ENCODE results near the gene PTPN2. TPM values are rescaled to one million over a fixed set of nuclear protein-coding genes. Genes with fewer than 3 reads are reported as not detected.
"Not testable (repeated sequence)": the region's sequence is repeated elsewhere in the genome, so short reads cannot be mapped to it uniquely, and the experiment has no call there.

The PTPN2 gene
- total RNA-seq, 1 experiment from 2014 or later: 52.8 TPM

DNA sequence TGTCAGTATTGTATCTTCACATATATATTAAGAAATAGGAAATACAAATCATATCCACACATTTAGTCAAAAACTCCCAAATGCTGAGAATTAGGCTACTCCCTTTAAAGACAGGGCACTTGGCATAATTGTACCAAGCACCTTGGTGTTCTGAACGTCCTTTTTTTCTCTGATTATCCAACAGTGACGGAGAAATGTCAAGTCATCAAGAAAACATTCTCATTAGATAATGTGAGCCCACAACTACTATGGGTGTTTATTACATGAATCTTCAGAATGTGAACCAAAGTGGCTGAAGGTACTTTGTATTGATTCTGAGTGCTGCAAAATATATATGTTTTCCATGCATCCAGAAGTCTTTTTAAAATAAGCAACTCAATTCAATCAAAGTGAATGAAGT lies 97.4 kb downstream of the PTPN2 start:
- no peak for DNase-seq (ENCODE audit: low spot score)
- in situ Hi-C loops (cut with HindIII; ENCODE audit: low sequenced_read_pairs): no loop called here

DNA sequence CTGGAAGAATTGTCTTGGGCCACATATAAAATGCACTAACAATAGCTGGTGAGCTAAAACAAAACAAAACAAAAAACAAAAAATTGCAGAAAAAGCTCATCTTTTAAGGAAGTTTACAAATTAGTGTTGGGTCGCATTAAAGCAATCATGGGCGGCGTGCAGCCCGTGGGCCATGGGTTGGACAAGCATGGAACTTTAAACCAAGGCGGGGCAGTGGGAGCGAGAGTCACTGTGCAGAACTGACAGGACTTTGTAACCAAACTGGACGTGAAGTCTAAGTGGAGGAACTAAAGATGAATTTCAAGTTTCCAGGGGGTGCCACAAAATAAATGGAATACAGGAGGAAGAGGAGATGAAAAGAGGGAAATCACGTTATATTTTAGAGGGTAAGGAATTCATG lies 100.5 kb downstream of the PTPN2 start:
- in situ Hi-C loops (cut with HindIII; ENCODE audit: low sequenced_read_pairs): no loop called here
- no peak for DNase-seq (ENCODE audit: low spot score)

DNA sequence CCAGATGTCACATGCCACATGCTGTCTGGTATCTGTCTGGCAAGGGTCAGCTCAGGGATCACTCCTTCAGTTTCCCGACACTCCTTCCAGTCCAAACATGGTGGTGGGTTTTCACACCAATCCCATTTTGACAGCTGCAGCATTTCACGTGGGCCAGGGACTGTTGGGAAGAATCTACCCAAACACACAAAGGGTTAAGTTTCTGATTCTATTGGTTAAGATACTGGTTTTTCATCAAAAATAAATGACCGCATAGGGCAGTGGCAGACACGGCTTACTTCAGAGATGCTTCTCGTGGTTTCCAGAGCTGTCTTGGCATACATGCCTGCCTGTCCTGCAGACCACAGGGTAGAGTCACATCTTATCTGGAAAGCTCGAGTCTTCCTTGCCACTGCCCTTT lies 101.5 kb downstream of the PTPN2 start:
- no peak for DNase-seq (ENCODE audit: low spot score)
- in situ Hi-C loops (cut with HindIII; ENCODE audit: low sequenced_read_pairs): no loop called here

DNA sequence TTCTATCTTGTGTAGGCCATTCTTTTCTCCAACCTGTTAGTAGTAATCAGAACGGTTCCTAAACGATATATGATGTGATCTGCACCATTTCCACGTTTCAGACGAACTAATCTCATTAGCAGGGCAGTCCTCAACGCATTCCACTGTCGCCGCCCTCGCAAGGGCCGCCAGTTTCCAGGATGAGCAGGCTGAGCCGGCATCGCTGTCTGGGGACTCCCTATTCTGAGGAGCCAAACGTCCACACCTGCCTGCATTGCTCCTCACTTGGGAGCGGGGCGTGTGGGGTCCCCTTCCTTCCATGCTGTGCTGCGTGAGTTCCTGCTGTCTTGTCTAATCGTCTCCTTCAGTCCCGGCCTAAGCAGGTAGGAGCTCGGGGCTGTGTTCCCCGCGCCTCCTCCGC lies 104.6 kb downstream of the PTPN2 start:
- in situ Hi-C loops (cut with HindIII; ENCODE audit: low sequenced_read_pairs): no loop called here
- no peak for DNase-seq (ENCODE audit: low spot score)

DNA sequence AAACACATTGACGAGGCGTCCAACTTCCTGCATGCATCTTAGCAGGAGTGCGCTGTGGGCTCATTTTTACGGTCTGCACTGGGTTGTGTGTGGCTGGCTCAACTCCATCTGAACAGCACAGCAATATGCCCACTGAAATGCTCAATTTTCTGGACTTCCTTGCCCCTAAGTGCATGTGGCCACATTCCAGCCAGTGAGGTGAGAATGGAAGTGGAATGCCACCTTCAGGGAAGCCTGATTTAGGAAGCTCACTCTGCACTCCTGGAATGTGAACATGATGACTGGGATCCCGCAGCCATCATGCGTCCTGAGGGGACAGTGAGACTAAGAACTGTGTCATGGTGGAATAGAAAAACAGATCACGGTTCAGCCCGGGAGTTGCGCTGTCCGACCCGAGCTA lies 105.0 kb downstream of the PTPN2 start:
- DNase-seq (ENCODE audit: low spot score): no peak
- in situ Hi-C loops (cut with HindIII; ENCODE audit: low sequenced_read_pairs): no loop called here

DNA sequence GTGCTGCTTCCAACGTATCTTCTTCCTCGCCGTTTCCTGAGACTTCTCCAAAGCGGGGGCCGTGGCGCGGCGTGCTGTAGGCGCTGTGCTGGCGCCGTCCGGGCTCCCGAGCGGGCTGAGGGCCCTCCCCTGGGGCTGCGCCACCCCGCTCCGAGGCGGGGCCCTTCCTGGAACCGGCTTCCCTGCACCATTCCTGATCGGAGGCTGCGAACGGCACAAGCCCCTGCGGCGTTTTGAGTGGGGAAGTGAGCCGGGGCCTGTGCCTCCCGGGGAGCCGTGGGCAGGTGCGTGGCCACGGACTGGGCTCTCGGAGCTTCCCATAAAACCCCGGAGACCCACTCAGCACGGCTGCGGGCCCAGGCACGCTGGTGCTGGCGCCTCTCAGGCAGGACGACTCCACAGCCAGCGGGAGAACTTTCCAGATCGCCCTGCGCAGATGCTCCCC lies 106.5 kb downstream of the PTPN2 start:
- DNase-seq (ENCODE audit: low spot score): no peak
- in situ Hi-C loops (cut with HindIII; ENCODE audit: low sequenced_read_pairs): no loop called here

DNA sequence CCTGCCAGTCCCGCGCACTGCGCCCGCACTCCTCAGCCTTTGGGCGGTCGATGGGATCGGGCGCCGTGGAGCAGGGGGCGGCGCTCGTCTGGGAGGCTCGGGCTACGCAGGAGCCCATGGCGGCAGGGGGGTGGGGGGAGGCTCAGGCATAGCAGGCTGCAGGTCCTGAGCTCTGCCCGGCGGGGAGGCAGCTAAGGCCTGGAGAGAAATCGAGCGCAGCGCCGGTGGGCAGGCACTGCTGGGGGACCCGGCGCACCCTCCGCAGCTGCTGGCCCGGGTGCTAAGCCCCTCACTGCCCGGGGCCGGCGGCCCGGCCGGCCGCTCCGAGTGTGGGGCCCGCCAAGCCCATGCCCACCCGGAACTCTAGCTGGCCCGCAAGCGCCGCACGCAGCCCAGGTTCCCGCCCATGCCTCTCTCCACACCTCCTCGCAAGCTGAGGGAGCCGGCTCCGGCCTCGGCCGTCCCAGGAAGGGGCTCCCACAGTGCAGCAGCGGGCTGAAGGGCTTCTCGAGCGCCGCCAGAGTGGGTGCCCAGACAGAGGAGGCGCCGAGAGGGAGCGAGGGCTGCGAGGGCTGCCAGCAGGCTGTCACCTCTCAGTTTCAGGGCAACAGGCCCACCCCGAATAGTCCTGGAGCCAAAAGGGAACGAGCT lies 107.1 kb downstream of the PTPN2 start:
- DNase-seq (ENCODE audit: low spot score): no peak
- in situ Hi-C loops (cut with HindIII; ENCODE audit: low sequenced_read_pairs): no loop called here

DNA sequence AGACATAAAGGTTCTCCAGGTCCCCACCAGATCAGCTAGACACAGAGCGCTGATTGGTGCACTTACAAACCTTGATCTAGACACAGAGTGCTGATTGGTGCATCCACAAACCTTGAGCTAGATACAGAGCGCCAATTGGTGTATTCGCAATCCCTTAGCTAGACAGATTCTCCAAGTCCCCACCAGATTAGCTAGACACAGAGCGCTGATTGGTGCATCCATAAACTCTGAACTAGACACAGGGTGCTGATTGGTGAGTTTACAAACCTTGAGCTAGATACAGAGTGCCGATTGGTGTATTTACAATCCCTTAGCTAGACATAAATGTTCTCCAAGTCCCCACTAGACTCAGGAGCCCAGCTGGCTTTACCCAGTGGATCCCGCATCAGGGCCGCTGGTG lies 107.6 kb downstream of the PTPN2 start:
- DNase-seq (ENCODE audit: low spot score); in situ Hi-C loops (cut with HindIII; ENCODE audit: low sequenced_read_pairs): not testable (repeated sequence)

- in situ Hi-C loops (cut with HindIII; ENCODE audit: low sequenced_read_pairs): no loop called here
These were observed 109.1 kb downstream of the PTPN2 start for GRCh38 chr18:12774982-12775381.

GRCh38 chr18:12773369-12773768 lies 110.7 kb downstream of the PTPN2 start:
- DNase-seq (ENCODE audit: low spot score): no peak
- in situ Hi-C loops (cut with HindIII; ENCODE audit: low sequenced_read_pairs): no loop called here

More at GRCh38 chr18:12774982-12775381, 109.1 kb downstream of the PTPN2 start:
- DNase-seq (ENCODE audit: low spot score): no peak

DNA sequence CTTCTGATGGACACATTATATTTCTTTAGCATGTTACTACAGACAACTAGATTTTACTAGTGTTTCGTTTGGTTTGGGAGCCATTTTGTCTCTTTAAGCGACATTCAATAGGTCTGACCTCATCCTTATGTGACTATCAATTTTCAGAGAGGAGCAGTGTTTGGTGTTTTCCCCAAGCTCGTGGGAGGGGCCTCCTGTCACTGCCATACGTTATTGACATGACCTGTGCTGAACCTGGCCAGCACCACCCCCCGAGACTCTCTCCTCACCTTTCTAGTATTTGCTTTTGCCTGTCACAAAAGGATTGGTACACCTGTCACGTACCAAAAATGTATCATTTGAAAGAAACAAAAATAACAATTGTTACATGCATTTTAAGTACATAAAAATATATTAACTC lies 111.9 kb downstream of the PTPN2 start:
- DNase-seq (ENCODE audit: low spot score): no peak
- in situ Hi-C loops (cut with HindIII; ENCODE audit: low sequenced_read_pairs): no loop called here

- in situ Hi-C loops (cut with HindIII; ENCODE audit: low sequenced_read_pairs): no loop called here
- no peak for DNase-seq (ENCODE audit: low spot score)
These were observed 113.4 kb downstream of the PTPN2 start for GRCh38 chr18:12770469-12771219.

DNA sequence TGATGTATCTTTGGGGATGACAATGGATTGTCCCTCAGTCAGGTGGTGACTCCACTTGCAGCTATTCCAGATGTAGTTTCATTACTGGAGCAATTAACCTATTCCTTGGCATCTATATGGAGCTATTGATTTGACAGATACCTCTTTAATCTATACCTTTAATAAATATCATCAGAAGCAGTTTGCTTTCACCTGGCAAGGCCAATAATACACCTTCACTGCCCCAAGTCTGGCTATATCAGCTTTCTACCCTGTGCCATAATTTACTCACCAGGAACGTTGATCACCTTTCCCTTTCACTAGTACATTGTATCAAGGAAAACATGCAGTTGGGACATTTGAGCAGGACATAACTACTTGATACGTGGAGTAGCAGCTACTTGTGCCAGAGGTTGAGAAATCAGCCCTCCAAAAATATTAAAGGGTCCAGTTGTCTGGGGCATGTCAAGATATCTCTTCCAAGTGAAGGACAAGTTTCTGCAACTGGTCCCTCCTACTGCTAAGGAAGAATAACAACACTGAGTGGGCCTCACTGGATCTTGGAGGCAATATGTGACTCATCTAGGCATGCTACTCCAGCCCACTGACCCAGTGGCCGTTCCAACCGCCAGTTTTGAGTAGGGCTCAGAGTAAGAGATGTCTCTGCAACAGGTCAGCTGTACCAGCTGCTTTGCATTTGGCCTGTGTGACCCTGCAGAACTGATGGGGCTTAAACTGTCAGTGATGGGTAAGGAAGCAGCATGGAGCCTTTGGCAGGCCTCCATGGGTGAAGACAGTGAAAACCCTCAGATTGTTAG lies 114.2 kb downstream of the PTPN2 start:
- in situ Hi-C loops (cut with HindIII; ENCODE audit: low sequenced_read_pairs): no loop called here
- DNase-seq (ENCODE audit: low spot score): no peak

DNA sequence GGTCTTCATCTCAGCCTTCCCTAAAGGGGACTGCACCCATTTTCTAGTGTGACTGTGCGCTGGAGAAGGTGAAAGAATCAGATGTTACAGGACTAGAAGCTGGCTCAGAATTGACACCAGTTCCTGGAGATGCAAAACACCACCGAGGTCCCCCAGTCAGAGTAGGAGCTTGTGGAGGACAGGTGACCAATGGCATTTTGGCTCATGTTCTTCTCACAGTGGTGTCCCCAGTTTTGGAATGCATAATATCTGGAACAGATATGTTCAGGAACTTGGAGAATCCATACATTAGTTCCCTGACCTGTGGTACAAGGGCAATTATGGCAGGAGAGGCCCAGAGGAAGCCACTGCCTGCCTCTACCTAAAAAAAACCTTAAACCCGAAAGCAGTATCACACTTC lies 114.9 kb downstream of the PTPN2 start:
- in situ Hi-C loops (cut with HindIII; ENCODE audit: low sequenced_read_pairs): no loop called here
- no peak for DNase-seq (ENCODE audit: low spot score)

- in situ Hi-C loops (cut with HindIII; ENCODE audit: low sequenced_read_pairs): no loop called here
- DNase-seq (ENCODE audit: low spot score): no peak
These were observed 115.4 kb downstream of the PTPN2 start for GRCh38 chr18:12768625-12769024.

DNA sequence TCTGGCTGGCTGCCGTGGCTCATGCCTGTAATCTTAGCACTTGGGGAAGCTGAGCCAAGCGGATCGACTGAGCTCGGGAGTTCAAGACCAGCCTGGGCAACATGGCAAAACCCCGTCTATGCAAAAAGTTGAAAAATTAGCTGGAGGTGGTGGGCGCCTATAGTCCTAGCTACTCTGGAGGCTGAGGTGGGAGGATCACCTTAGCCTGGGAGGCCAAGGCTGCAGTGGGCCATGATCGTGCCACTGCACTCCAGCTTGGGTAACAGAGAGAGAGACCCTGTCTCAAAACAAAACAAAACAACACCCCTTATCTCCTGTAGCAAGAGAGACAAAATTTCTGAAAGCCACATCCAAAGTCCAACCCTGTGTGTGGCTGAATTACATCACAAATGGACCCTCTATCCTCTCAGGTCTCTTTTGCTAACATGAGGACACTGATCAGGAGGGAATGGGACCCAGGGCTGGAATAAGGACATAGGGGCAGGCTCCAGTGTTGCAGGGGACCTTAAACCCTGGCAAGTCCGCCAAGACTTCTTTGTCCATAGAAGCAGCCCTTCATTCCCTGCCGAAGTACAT lies 116.4 kb downstream of the PTPN2 start:
- in situ Hi-C loops (cut with HindIII; ENCODE audit: low sequenced_read_pairs): no loop called here
- DNase-seq (ENCODE audit: low spot score): no peak

DNA sequence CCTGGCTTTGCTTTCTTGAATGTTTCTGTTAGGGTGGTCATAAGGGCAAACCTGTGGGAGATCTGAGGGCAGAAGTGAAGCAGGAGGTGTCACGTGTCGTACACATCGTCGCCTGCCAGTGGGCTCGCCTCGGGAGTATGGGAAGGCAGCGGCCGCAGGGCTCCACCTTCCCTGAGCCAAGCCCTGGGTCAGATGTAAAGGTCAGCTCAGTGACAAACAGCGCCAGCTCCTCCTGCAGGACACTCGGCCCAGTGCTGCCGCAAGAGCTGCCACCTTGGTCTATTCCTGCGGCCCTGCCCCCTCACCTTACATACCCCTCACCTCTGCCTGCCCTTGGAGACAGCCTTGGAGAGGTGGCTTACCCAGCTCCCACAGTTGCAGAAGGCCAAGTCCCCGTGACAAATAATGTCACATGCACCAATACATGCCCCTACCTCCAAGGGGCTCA lies 117.0 kb downstream of the PTPN2 start:
- in situ Hi-C loops (cut with HindIII; ENCODE audit: low sequenced_read_pairs): no loop called here
- DNase-seq (ENCODE audit: low spot score): no peak

DNA sequence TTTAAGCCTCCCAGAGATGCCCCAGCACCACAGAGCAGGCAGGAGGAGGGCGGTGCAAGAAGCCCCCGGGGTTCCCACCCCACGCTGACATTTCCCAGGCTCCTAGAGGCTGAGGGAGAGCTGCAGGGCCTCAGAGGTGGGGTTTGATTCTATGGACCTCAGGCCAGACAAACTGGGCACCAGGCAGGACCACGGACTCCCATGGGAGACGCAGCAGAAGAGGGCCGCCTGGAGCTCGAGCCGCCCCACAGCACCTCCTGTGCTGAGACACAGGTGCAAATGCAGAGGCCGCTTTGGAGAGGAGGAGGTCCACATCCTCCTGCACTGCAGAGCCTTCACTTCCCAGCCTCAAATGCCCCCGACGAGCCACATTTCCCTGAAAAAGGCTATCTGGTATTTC lies 118.5 kb downstream of the PTPN2 start:
- no peak for DNase-seq (ENCODE audit: low spot score)
- in situ Hi-C loops (cut with HindIII; ENCODE audit: low sequenced_read_pairs): no loop called here

DNA sequence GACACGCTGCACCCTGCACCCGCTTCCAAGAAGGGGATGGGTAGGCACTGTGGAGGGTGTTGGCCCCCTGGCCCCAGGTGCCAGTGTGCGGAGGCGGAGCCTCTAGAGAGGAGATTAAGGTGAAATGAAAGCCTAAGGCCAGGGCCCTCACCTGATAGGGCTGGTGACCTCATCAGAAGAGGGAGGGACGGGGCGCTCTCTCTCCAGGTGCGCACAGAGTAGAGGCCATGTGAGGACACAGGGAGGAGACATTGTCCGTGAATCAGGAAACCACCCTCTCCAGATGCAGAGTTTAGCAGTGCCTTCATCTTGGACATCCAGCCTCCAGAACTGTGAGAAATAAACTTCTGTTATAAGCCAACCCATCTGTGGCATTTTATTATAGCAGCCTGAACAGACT lies 118.9 kb downstream of the PTPN2 start:
- in situ Hi-C loops (cut with HindIII; ENCODE audit: low sequenced_read_pairs): no loop called here
- DNase-seq (ENCODE audit: low spot score): no peak

GRCh38 chr18:12758566-12758965 lies 125.5 kb downstream of the PTPN2 start:
- DNase-seq (ENCODE audit: low spot score); in situ Hi-C loops (cut with HindIII; ENCODE audit: low sequenced_read_pairs): not testable (repeated sequence)

Measured in G401 (cell line).